HepG2 (cell line): ENCODE measurements around the gene EGF.

Experiments used
- CCDC6 ChIP-seq: sonication (generic); formaldehyde crosslinking; IDR thresholded peaks from 2 replicates; pipeline ENCODE4 v1.8.1; 2022; ENCODE audit warnings: mild to moderate bottlenecking, missing genetic modification reagents, moderate library complexity
- CHD4 ChIP-seq: fragments of 200-600 bp; sonication (generic); IDR thresholded peaks from 2 replicates; pipeline ENCODE4 v1.7.0; 2017; ENCODE audit warnings: mild to moderate bottlenecking, low read length, borderline replicate concordance
- ISL2 ChIP-seq: sonication (generic); formaldehyde crosslinking; IDR thresholded peaks from 2 replicates; pipeline ENCODE4 v1.5.0; 2020; ENCODE audit warnings: missing genetic modification reagents
- NFIC ChIP-seq: IDR thresholded peaks from 2 replicates; pipeline ENCODE4 v1.6.1; 2012; ENCODE audit warnings: mild to moderate bottlenecking, low read length, inconsistent platforms
- RBAK ChIP-seq: sonication (generic); formaldehyde crosslinking; IDR thresholded peaks from 2 replicates; pipeline ENCODE4 v1.5.1; 2020; ENCODE audit warnings: mild to moderate bottlenecking, missing genetic modification reagents
- SP140L ChIP-seq: sonication (generic); formaldehyde crosslinking; IDR thresholded peaks from 2 replicates; pipeline ENCODE4 v1.4.0; 2020; ENCODE audit warnings: missing genetic modification reagents, borderline replicate concordance
- SRSF1 ChIP-seq: fragments of 200-400 bp; formaldehyde crosslinking; optimal IDR thresholded peaks from 2 replicates; pipeline ENCODE3; 2017; ENCODE audit warnings: mild to moderate bottlenecking, low read depth, low read length, moderate library complexity
- STAG1 ChIP-seq: sonication (generic); formaldehyde crosslinking; IDR thresholded peaks from 2 replicates; pipeline ENCODE4 v1.4.0; 2020; ENCODE audit warnings: missing genetic modification reagents
- TAF1 ChIP-seq: sonication (generic); formaldehyde crosslinking; IDR thresholded peaks from 2 replicates; pipeline ENCODE4 v1.4.0; 2020; ENCODE audit warnings: missing genetic modification reagents
- YY1 ChIP-seq: IDR thresholded peaks from 2 replicates; pipeline ENCODE4 v1.6.1; 2011; ENCODE audit warnings: low read length, low read depth, moderate library complexity, mild to moderate bottlenecking; ENCODE audit not compliant: insufficient read depth, insufficient replicate concordance
- TF ChIP-seq, protein P1 (sequence below): sonication (generic); formaldehyde crosslinking; IDR thresholded peaks from 2 replicates; pipeline ENCODE4 v1.5.0; 2020; ENCODE audit warnings: mild to moderate bottlenecking, missing genetic modification reagents, moderate library complexity
- TF ChIP-seq, protein P2 (sequence below): sonication (generic); formaldehyde crosslinking; IDR thresholded peaks from 2 replicates; pipeline ENCODE4 v1.8.1; 2022; ENCODE audit warnings: mild to moderate bottlenecking, missing genetic modification reagents

DNA sequence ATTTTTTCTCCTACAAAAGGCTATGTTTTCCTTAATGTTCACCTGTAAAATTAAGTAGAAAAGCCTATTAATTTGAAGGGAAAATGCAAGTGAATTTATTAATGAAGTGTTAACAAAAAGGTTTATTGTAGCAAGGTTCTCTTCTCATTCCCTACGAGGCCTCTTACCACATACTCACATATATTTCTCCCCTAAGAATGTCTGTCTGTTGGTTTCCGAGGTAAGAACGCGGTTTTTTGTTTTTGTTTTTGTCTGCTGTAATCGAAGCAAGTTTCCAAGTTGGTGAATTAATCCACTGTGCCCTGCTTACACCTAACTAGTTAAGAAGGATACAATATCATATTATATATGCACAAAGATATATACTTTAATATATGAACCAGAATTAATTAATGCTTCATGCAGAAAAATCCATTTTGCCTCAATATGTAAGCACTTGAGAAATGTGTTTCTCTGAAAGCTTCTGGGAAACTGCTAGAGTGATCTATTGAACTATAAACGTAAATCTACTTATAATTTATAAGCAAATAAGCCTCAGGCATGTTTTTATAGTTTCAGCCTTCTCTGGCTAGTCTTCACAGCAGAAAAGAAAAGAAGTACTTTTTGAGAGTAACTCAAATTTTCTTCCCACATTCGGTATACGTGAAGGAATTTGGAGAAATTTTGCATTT is 120.8 kb downstream of the EGF start:
- TF ChIP-seq, protein P1, sequence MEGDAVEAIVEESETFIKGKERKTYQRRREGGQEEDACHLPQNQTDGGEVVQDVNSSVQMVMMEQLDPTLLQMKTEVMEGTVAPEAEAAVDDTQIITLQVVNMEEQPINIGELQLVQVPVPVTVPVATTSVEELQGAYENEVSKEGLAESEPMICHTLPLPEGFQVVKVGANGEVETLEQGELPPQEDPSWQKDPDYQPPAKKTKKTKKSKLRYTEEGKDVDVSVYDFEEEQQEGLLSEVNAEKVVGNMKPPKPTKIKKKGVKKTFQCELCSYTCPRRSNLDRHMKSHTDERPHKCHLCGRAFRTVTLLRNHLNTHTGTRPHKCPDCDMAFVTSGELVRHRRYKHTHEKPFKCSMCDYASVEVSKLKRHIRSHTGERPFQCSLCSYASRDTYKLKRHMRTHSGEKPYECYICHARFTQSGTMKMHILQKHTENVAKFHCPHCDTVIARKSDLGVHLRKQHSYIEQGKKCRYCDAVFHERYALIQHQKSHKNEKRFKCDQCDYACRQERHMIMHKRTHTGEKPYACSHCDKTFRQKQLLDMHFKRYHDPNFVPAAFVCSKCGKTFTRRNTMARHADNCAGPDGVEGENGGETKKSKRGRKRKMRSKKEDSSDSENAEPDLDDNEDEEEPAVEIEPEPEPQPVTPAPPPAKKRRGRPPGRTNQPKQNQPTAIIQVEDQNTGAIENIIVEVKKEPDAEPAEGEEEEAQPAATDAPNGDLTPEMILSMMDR (CRISPR knock-in tag), result no peak
- TF ChIP-seq ISL2 (no peak), SRSF1 (no peak), SP140L (CRISPR knock-in tag) (no peak), CHD4 (no peak), STAG1 (no peak), NFIC (no peak), RBAK (no peak), TAF1 (no peak), YY1 (no peak), CCDC6 (CRISPR knock-in tag) (no peak)
- TF ChIP-seq, protein P2, sequence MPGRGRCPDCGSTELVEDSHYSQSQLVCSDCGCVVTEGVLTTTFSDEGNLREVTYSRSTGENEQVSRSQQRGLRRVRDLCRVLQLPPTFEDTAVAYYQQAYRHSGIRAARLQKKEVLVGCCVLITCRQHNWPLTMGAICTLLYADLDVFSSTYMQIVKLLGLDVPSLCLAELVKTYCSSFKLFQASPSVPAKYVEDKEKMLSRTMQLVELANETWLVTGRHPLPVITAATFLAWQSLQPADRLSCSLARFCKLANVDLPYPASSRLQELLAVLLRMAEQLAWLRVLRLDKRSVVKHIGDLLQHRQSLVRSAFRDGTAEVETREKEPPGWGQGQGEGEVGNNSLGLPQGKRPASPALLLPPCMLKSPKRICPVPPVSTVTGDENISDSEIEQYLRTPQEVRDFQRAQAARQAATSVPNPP (CRISPR knock-in tag), result no peak
